GM18951 (cell line): ENCODE results near the gene HBP1.

Experiments used
- POLR2A ChIP-seq: IDR thresholded peaks from 4 replicates; pipeline ENCODE4 v1.6.1; 2011; ENCODE audit warnings: mild to moderate bottlenecking; ENCODE audit not compliant: insufficient read length, insufficient read depth; ENCODE audit errors: extremely low read depth
- in situ Hi-C: fragments of 300-500 bp; cut with MboI; formaldehyde crosslinking; loops from one replicate; pipeline ENCODE4 v1.12.0; 2022; ENCODE audit warnings: low sequenced_read_pairs, mixed read lengths, inconsistent platforms; ENCODE audit not compliant: unreplicated experiment

HBP1 gene

DNA sequence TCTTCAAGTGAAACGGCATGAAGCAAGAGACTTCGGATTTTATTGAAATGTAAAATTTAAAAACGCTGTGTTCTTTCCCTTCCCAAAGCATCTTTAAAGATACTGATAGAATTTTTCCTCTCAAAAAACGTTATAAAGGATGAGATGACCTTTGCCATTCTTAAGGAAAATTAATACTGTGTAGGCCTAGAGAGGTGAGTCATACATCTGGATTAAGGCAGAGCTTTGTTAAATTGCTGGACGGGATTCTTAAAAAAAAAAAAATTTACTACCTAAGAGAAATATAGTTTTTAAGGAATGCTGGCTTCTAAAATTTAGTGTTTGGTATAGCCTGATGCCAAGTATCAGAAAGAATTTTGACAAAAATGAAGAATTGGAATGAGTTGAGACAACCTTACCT, 6.3 kb upstream of the HBP1 start:
- in situ Hi-C loops = no loop called here
- TF ChIP-seq POLR2A = no peak

DNA sequence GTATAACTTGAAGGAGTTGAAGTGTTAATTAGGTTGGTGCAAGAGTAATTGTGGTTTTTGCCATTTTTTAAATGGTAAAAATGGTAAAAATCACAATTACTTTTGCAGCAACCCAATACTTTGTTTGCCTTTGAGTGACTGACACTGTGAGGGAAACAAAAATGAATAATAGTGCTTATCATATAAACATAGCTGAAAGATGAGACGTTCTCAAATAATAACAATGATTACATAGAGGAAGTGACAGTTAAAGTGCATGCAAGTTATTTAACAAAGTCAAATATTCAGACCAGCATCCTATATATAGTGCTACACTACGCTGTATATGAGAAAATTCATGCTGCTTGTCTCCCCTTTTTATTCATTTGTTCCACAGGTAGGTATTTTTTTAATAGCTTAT, 4.7 kb upstream of the HBP1 start:
- in situ Hi-C loops = no loop called here
- TF ChIP-seq POLR2A = no peak

DNA sequence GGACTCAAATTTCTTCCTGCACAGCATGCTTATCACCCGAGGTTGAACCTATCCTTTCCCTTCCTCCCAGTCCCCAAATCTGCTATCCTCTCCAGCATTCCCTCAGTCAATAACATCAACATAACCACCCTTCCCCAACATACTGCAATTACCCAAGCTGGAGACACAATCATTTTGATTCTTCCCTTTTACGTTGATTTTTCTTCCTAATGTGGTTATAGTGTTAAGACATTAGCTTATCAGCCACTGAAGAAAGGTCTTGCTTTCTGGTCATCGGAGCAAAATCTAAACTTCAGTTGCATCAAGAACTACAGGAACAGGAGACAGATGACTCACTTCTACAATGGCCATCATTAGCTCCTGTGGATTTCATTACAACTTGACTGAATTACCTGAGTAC, 3.5 kb upstream of the HBP1 start:
- in situ Hi-C loops = no loop called here
- no peak for TF ChIP-seq POLR2A

DNA sequence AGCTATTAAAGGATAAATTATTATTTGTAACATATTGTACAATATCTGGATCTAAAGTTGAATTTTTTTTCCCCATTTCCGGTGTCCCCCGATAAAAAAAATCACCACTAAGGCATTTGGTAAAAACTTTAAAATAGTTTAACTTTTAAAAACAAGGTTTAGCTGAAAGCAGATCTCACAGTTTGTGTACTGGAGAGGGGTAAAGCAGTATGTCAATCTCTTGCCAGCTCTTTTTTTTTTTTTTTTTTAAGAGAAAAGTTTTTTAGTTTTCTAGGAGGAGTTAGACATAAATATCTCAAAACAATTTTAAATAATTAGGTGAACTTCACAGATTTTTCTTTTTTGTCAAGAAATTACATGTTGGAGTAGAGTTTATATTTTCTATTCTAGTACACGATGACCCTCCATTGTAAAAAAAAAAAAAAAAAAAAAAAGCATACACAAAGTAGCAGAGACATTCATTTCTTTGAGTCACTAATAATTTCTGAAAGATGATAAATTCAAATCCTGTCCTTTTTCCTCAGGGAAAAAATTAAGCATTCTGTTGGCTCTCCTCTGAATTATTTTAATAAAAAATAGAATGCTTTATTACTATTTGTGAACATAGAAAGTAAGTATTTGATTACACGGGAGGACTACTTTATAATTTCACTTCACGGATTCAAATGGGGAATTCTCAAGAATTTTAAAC, 1.9 kb upstream of the HBP1 start:
- no peak for TF ChIP-seq POLR2A
- in situ Hi-C loops = no loop called here

DNA sequence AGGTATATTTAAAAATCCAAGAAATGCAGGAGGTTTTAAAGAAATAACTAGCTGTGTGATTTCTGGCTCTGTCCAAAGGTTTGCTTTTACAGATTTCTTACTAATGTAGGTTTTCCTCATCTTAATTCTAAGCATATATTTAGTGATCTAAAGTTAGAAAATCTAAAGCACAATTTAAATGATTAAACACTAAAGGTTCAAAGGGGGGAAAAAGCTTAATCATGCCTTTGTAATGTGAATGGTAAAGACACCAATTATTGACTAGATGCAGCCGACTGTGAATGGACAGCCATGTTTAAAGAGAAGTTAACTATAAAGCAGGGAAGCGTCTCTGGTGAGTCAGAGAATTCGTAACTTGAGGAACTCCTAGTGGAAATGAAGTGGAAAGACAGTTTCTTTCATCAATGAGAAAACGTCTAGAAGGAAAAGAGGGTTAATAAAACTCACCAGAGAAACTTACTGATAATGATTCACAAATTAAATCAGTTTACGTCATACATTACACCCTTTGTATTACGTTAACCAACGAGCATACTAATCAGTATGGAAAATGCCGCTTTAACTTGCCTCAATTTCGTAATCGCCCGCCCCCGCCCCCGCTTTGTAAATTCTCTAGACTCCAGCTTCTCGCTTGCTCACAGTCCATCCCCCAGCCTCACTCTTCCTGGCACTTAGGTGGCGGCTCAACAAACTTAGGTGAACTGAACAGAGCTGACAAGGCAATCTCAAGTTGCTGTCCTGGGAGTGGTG, 1.1 kb upstream of the HBP1 start:
- in situ Hi-C loops = no loop called here
- no peak for TF ChIP-seq POLR2A

DNA sequence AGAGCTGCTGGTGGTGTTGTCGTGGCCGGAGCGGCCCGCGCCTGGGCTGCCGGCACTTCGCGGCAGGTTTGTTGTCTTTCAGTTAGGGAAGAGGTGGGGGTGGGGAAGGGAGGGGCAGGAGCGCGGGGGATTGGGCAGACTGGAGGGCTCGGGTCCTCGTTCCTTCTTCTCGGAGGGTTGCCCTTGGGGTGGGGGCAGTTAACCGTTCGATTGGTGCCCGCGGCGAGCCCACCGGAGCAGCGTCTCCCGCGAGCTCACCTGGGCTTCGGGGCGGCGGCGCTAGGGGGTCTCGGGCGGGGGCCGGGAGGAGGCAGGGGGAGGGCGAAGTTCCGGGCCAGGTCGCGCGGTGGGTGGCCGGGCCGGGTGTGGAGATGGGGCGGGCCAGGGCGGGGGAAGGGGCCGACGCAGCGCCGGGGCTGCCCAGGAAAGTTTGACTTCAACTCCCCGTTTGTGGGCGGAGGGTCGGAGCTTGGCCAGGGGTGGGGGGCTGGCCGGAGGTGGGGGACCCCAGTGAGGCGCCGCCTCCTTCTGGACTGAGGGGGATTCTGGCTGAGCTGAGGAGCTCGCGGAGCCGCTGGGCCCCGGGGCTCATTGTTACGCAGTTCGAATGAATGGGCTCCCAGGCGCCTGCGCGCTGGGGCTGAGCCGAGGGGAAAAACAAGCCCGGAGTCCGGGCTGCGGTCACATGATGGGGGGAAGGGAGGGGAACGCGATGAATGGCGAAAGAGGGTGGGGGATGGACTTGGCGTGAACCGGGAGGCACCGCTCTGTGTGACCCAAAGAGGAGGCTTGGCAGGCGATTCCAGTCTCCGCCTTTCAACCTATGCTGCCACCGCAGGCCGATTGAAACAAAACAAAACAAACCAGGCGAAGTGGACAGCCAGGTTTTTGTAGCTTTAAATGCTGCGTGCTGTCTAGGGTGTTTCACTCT, 582 bp downstream of the HBP1 start:
- in situ Hi-C loops = no loop called here
- TF ChIP-seq POLR2A = peak; percentile 55

DNA sequence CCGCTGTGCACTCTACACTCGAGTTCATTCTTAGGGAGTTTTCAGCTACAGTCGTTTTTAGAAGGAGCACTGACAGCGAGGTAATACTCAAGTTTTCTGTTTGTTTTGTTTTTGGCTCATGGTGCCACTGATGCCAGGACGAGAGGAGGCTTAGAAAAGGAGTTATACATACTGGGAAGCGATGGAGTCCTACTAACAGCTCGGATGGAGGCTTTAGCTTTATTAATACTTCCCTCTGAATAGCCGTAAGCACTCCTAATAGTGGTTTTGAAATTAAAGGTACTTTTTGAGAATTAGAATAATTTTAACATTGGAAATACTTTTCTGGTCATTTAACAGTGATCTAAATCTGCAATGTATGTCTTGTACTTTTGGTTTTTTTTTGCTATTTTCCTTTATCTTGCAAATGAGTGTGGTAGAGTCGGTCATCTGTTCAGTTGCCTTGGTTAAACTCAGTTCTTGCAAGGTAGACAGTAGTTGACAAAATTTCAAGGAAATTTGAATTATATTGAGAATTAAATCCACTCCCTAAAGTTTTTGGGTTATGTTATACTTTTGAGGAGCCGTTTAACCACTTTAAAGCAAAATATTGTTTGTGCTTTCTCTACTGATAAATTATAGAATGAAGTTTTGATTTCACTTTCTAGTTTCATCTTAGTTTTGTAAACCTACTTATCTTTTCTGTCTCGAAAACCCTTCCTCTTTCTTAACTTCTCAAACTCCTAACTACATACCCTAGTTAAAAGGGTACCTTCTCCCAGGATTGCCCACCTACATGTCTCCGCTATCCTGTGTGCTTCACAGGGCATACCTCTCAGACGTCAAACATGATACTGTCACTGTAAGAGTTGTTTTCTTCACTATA, 1.5 kb downstream of the HBP1 start:
- in situ Hi-C loops = no loop called here
- TF ChIP-seq POLR2A = no peak

DNA sequence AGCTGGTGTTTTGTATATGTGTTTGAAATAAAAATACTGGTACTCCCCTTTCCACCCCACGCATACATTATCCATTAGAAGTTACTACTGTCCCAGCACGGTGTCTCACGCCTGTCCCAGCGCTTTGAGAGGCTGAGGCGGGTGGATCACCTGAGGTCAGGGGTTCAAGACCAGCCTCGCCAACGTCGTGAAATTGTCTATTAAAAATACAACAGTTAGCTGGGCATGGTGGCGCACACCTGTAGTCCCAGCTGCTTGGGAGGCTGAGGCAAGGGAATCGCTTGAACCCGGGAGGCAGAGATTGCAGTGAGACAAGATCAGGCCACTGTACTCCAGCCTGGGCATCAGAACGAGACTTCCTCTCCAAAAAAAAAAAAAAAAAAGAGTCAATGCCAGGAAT, 2.7 kb downstream of the HBP1 start:
- TF ChIP-seq POLR2A = no peak

DNA sequence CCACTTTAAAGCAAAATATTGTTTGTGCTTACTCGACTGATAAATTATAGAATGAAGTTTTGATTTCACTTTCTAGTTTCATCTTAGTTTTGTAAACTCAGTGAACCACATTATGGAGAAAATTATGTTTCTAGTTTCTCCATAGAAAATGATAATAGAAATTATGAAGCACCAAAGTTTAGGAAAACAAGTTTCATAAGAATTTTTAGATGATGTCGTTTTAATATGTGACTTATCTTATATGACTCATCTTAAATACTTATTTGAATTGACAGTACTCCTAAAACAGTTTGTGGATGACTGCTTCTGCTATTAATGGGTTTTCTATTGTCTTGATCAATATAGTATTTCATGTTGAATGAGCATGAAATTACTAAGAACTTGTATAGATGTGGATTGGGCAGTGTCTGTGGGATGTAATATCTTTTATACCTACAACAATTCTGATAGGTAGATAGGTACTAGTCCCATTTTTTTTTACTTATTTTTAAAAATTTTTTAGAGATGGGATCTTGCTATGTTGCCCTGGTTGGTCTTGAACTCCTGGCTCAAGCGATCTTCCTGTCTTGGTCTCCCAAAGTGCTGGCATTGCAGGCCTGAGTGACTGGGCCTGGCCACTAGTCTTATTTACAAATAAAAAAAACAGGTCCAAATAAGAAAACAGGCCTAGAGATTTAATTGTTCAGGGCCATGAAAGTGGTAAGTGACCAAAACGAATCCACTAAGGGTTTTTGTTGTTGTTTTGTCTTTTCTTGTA, 3.7 kb downstream of the HBP1 start:
- no peak for TF ChIP-seq POLR2A
- in situ Hi-C loops = no loop called here

More for the DNA sequence above, 2.7 kb downstream of the HBP1 start:
- in situ Hi-C loops = no loop called here

DNA sequence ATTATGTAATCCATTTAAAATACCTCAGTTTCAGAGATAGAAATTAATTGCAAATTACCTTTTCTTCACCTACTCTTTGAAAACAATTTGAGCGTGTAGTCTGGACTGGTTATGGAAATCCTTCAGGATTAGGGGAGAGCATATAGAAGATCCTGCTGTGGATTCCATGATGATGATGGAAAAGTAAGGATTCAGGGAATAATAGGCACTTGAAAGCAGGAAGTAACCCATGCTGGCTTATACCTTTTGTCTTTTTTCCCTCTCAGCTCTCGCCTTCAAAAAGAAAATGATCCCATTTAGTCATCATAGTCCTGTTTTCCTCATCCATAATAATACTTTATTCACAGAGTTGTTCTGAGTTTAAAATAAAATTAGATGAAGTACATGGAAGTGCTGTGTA, 4.4 kb downstream of the HBP1 start:
- TF ChIP-seq POLR2A = no peak
- in situ Hi-C loops = no loop called here

DNA sequence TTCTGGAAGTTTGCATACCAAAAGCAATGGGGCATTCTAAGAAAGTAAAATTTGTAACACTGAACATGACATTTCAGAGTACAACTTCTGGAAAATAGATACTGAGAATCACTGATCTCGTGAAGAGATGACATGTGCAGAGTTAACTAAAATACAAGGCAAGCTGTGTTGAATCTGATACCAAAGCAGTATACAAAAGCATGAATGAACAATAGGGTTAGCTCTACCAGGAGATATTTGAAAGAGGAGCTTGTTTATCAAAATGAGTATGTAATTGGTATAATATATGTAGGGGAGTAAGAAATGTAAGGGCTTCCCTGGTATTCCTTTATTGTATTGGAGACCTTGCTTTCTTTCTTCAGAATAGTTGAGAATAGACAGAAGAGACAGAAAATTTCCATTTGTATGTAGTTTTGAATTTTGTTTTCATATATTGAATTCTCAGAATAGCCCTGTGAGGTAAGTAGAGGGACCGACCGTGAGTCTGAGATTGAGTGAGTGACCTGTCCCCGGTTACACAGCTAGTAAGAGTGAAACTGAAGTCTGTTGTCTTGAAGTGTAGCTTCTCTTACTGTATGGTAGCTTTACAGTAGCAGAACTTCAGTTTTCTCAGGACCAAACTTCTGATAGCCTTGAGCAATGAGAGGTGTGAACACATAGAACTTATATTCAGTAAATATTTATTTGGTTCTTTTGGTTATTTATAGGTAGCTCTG, 5.0 kb downstream of the HBP1 start:
- in situ Hi-C loops = no loop called here
- TF ChIP-seq POLR2A = no peak

DNA sequence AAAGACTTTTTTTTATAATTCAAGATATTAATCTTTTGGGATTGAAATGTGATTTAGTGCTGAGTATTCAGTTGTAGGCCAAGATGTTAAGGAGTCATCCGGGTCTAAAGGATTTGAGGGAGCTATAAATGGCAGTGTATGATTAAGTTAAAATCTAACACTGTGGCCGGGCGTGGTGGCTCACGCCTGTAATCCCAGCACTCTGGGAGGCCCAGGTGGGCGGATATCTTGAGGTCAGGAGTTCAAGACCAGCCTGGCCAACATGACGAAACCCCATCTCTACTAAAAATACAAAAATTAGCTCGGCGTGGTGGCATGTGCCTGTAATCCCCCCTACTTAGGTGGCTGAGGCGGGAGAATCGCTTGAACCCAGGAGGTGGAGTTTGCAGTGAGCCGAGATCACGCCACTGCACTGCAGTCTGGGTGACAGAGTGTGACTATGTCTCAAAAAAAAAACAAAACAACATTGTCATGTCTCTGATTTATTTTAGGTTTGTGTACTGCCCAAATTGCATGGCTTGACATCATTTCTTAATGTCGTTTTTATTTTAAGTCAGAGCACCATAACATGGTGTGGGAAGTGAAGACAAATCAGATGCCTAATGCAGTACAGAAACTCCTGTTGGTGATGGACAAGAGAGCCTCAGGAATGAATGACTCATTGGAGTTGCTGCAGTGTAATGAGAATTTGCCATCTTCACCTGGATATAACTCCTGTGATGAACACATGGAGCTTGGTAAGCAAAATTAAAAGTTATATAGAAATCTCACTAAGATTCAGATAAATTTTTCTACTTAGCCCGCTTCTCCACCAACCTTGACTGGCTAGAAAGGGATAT, 10.7 kb downstream of the HBP1 start:
- TF ChIP-seq POLR2A = no peak
- in situ Hi-C loops = no loop called here
